SK-N-SH (cell line): Measurements from ENCODE around the gene SLC7A8. TPM values are rescaled to one million over a fixed set of nuclear protein-coding genes. Genes with fewer than 3 reads are reported as not detected.

ENCODE experiments used
- CTCF ChIA-PET: fragments of 300-600, 350-600 bp; formaldehyde crosslinking; extraction: SDS; loops from one replicate; lab custom pipeline; 2021; lab: Yijun Ruan, JAX
- POLR2A ChIA-PET: fragments of 350-600 bp; sonication (Branson Sonifier 250); formaldehyde crosslinking; extraction: SDS; loops from one replicate; lab custom pipeline; 2020; ENCODE audit warnings: antibody characterized with exemption, inconsistent platforms; lab: Yijun Ruan, JAX
- DNase-seq: peaks from one replicate; pipeline ENCODE4 v3.0.0; 2012
- H2AFZ ChIP-seq: fragments of 200-600 bp; sonication (generic); 2 replicates; pipeline ENCODE4 v1.8.1; 2016; ENCODE audit warnings: antibody characterized with exemption, mild to moderate bottlenecking, low read depth
- H3F3A ChIP-seq: fragments of 200-600 bp; sonication (generic); replicated peaks from 2 replicates; pipeline ENCODE3; 2016; ENCODE audit warnings: antibody characterized with exemption, mild to moderate bottlenecking; ENCODE audit not compliant: insufficient read depth
- H3K27ac ChIP-seq, 2 experiments: fragments of 200-500 bp in 1 of 2; fragments of 200-600 bp in 1 of 2; sonication (Bioruptor generic) in 1 of 2; sonication (generic), shearing (Covaris generic) in 1 of 2; 2 replicates each; pipeline versions ENCODE4 v1.5.1 to v1.6.1; 2014 to 2016; ENCODE audit warnings: low read depth in 2 of 2, inconsistent platforms in 1 of 2, low read length in 1 of 2, mild to moderate bottlenecking in 1 of 2, mixed read lengths in 1 of 2
- H3K27me3 ChIP-seq: fragments of 200-600 bp; sonication (generic), shearing (Covaris generic); 2 replicates; pipeline ENCODE4 v1.6.1; 2016; ENCODE audit warnings: mixed run types; ENCODE audit not compliant: insufficient read depth
- H3K36me3 ChIP-seq, 2 experiments: fragments of 200-500 bp in 1 of 2; fragments of 200-600 bp in 1 of 2; sonication (Bioruptor generic) in 1 of 2; sonication (generic) in 1 of 2; replicated peaks in 1 of 2; 2 replicates each; pipeline versions ENCODE3 to v1.5.1; 2014 to 2016; ENCODE audit warnings: low read length in 1 of 2, mild to moderate bottlenecking in 1 of 2; ENCODE audit not compliant: insufficient read depth in 2 of 2, control insufficient read depth in 1 of 2
- H3K4me1 ChIP-seq, 2 experiments: fragments of 200-500 bp in 1 of 2; fragments of 200-600 bp in 1 of 2; sonication (Bioruptor generic) in 1 of 2; sonication (generic), shearing (Covaris generic) in 1 of 2; 2 replicates each; pipeline versions ENCODE4 v1.5.1 to v1.6.1; 2014 to 2016; ENCODE audit warnings: low read depth in 1 of 2, low read length in 1 of 2, mixed run types in 1 of 2; ENCODE audit not compliant: insufficient read depth in 2 of 2, control insufficient read depth in 1 of 2
- H3K4me2 ChIP-seq: fragments of 200-600 bp; sonication (generic), shearing (Covaris generic); 2 replicates; pipeline ENCODE4 v1.6.1; 2017; ENCODE audit warnings: mixed run types
- H3K4me3 ChIP-seq, 2 experiments: fragments of 200-500 bp in 1 of 2; fragments of 200-600 bp in 1 of 2; sonication (Bioruptor generic) in 1 of 2; sonication (generic), shearing (Covaris generic) in 1 of 2; 2 replicates each; pipeline versions ENCODE4 v1.5.1 to v1.8.1; 2014 to 2016; ENCODE audit warnings: low read depth in 2 of 2, inconsistent platforms in 1 of 2, low read length in 1 of 2, mild to moderate bottlenecking in 1 of 2, mixed read lengths in 1 of 2, moderate library complexity in 1 of 2
- H3K79me2 ChIP-seq: fragments of 200-600 bp; sonication (generic); 2 replicates; pipeline ENCODE4 v1.8.1; 2017; ENCODE audit warnings: mild to moderate bottlenecking; ENCODE audit not compliant: insufficient read depth
- H3K9ac ChIP-seq: fragments of 200-600 bp; sonication (generic); 2 replicates; pipeline ENCODE4 v1.6.1; 2017; ENCODE audit warnings: mixed run types
- H3K9me2 ChIP-seq: fragments of 200-600 bp; sonication (generic); 2 replicates; pipeline ENCODE4 v1.6.1; 2017; ENCODE audit warnings: mixed run types
- H3K9me3 ChIP-seq: fragments of 200-600 bp; sonication (generic); 2 replicates; pipeline ENCODE4 v1.6.1; 2017; ENCODE audit warnings: mixed run types, mild to moderate bottlenecking, moderate library complexity
- H4K20me1 ChIP-seq: fragments of 200-600 bp; sonication (generic); 2 replicates; pipeline ENCODE4 v1.6.1; 2017; ENCODE audit warnings: mild to moderate bottlenecking, mixed run types; ENCODE audit not compliant: insufficient read depth
- ELF1 ChIP-seq: IDR thresholded peaks from 2 replicates; pipeline ENCODE4 v1.4.0; 2012
- GABPA ChIP-seq: IDR thresholded peaks from 2 replicates; pipeline ENCODE4 v1.4.0; 2012; ENCODE audit warnings: low read depth, mild to moderate bottlenecking
- MEF2A ChIP-seq: IDR thresholded peaks from 2 replicates; pipeline ENCODE4 v1.4.0; 2012; ENCODE audit warnings: low read depth, borderline replicate concordance
- NFIC ChIP-seq: IDR thresholded peaks from 2 replicates; pipeline ENCODE4 v1.4.0; 2012; ENCODE audit warnings: borderline replicate concordance
- RCOR1 ChIP-seq: fragments of 150-350 bp; IDR thresholded peaks from 2 replicates; pipeline ENCODE4 v1.6.1; 2017; ENCODE audit warnings: antibody characterized with exemption, low read length
- SMC3 ChIP-seq: IDR thresholded peaks from 2 replicates; pipeline ENCODE4 v1.6.1; 2012; ENCODE audit warnings: low read depth, low read length, improper control_type of control experiment
- TCF12 ChIP-seq: IDR thresholded peaks from 2 replicates; pipeline ENCODE4 v1.4.0; 2012
- YY1 ChIP-seq: IDR thresholded peaks from 2 replicates; pipeline ENCODE4 v1.4.0; 2012; ENCODE audit warnings: low read depth, mild to moderate bottlenecking
- WGBS: methylation state at CpG from one replicate; pipeline ENCODE4 v1.1.6; 2017; ENCODE audit warnings: low lambda C conversion rate; 5-methylcytosine and 5-hydroxymethylcytosine counted together
- polyA plus RNA-seq, 3 experiments: library from polyadenylated mRNA; depleted of rRNA; stranded (reverse); fragments of >200 nt; gene quantifications; 2 replicates each; pipeline ENCODE4 v1.2.3, GENCODE V29; 2012
- TF ChIP-seq, protein P1 (sequence below): IDR thresholded peaks from 2 replicates; pipeline ENCODE4; 2012

The SLC7A8 gene
- polyA plus RNA-seq, 1 of the 3 experiments (the other 2 are of a cell fraction) = 1.4 TPM

GRCh38 chr14:23101986-23102625 lies 81.4 kb downstream of the SLC7A8 start (continued):
- TF ChIP-seq RCOR1 (no peak), YY1 (no peak), MEF2A (no peak)

DNA sequence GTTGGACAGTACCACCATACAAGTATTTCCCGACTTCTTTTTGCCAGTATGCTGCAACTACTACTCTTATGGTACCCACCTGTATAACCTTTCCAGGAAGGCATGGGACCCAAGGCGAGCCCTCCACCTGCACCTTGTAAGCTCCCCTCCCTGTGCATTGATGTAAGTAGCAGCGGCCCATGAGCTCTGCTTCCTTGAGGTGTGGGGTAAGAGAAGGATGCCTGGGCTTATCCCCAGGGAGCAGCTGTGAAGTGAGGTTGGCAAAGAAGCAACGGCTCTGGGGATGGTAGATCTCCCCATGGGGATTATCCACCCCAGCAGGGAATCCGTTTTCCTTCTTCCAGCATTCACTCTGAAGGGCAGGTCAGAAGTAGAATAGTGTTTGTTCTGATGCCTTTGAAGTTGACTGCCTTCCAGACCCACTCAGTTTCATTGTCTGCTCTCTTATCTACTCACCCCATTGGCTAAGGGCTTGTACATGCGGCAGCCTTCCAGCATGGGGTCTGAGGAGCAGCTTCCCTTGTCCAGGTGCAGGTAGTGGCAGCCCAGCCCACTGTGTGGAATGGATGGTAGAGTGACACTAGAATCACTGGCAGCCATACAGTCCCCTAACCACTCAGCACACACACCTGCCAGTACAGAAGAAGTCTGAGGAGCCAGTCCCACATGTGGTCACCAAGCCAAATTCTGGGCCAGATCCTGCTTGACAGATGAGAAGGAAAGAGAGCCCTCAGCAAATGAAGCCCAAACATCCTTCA lies 82.1 kb downstream of the SLC7A8 start:
- ChIA-PET CTCF (interaction anchor here (0.7 to 2.4 kb wide), 4 partner anchors 20 to 86 kb away, joined by 3 to 19 read pairs (median 3); no protein-coding TSS in a partner anchor), POLR2A (no interaction called here)
- H3K27me3 ChIP-seq = no peaks in the 10 kb centered on the region
- H3K4me3 ChIP-seq = no peak overlapping the region
- WGBS = 82% methylated on average over 6 of the region's 6 CpGs
- H3K9me2 ChIP-seq = no peaks in the 10 kb centered on the region
- peaks cover 3 to 13% of the 10 kb centered on the region in 2 experiments; a peak in 2 of 4 replicates for H3K4me1 ChIP-seq
- H3K36me3 ChIP-seq = peaks cover 20 to 22% of the 10 kb centered on the region in 2 experiments
- no peaks in the 10 kb centered on the region for H3F3A ChIP-seq
- H3K27ac ChIP-seq = no peak overlapping the region
- no peak overlapping the region for H3K9ac ChIP-seq
- H4K20me1 ChIP-seq = peaks cover 32% of the 10 kb centered on the region
- H3K79me2 ChIP-seq = peaks cover 28% of the 10 kb centered on the region
- no peak for TF ChIP-seq TCF12
- H2AFZ ChIP-seq = no peak overlapping the region
- DNase-seq = no peak
- no peaks in the 10 kb centered on the region for H3K9me3 ChIP-seq
- H3K4me2 ChIP-seq = no peak overlapping the region

DNA sequence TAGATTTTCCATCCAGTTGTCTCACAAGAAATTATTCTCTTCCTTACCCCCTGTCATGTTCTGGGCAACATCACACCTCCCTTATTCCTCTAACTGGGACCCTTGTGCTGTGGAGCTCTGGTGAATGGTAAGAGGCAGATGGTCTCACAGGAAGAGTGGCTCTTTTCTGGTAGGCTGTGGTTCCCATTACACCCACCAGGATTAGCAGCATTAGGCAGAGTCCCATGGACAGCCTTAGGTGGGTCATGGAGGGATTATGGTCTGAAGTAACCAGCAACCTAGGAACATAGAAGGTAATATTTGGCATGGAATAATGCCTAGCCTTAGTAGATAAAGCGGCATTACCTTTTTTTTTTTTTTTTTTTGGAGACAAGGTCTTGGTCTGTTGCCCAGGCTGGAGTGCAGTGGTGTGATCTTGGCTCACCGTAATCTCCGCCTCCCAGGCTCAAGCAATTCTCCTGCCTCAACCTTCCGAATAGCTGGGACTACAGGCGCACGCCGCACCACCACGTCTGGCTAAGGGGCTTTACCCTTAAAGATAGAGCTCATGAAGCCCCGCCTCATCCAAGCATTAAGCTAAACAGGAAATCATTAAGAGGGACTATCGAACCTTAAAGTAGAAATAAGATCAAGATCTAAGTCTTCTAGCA lies 84.1 kb downstream of the SLC7A8 start:
- over 99% methylated on average over 10 of the region's 10 CpGs for WGBS
- Histone ChIP-seq H3K36me3 (peaks cover 20 to 22% of the 10 kb centered on the region in 2 experiments), H3F3A (no peaks in the 10 kb centered on the region), H4K20me1 (peaks cover 33% of the 10 kb centered on the region), H3K4me3 (no peak overlapping the region), H3K4me2 (no peak overlapping the region), H3K9me2 (no peaks in the 10 kb centered on the region), H3K4me1 (peaks cover 3 to 14% of the 10 kb centered on the region in 2 experiments; a peak in 2 of 4 replicates), H3K27ac (no peak overlapping the region), H2AFZ (no peak overlapping the region), H3K9ac (no peak overlapping the region), H3K27me3 (no peaks in the 10 kb centered on the region), H3K9me3 (no peaks in the 10 kb centered on the region), H3K79me2 (peaks cover 40% of the 10 kb centered on the region)
- ChIA-PET POLR2A (interaction anchor here (0.7 kb wide), 1 partner anchor 9 kb away, joined by 3 read pairs; no protein-coding TSS in a partner anchor), CTCF (interaction anchor here (0.7 to 1.7 kb wide), 7 partner anchors 14 to 779 kb away, joined by 3 to 7 read pairs (median 3); no protein-coding TSS in a partner anchor)
- TF ChIP-seq, protein P1, sequence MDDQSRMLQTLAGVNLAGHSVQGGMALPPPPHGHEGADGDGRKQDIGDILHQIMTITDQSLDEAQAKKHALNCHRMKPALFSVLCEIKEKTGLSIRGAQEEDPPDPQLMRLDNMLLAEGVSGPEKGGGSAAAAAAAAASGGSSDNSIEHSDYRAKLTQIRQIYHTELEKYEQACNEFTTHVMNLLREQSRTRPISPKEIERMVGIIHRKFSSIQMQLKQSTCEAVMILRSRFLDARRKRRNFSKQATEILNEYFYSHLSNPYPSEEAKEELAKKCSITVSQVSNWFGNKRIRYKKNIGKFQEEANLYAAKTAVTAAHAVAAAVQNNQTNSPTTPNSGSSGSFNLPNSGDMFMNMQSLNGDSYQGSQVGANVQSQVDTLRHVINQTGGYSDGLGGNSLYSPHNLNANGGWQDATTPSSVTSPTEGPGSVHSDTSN = no peak
- TF ChIP-seq ELF1 (no peak), SMC3 (no peak), NFIC (no peak), GABPA (no peak)
- no peak for DNase-seq
